HT1080 (cell line): ENCODE results near the gene LYSMD1. TPM values are rescaled to one million over a fixed set of nuclear protein-coding genes. Genes with fewer than 3 reads are reported as not detected.

ENCODE experiments used
- DNase-seq: peaks from one replicate; pipeline ENCODE4 v3.0.0-alpha.2; 2015; ENCODE audit warnings: low read depth
- total RNA-seq: library from RNA; depleted of rRNA; stranded (reverse); fragments of >200 nt; shearing (Covaris generic); gene quantifications from 2 replicates; pipeline ENCODE4 v1.2.3, GENCODE V29; 2014

The LYSMD1 gene
- total RNA-seq, 1 experiment from 2014 or later, result 9.4 TPM

- no peak for DNase-seq
These were observed 10.9 kb upstream of the LYSMD1 start for GRCh38 chr1:151176514-151177045.

GRCh38 chr1:151175863-151176262 lies 10.2 kb upstream of the LYSMD1 start, which contains the start of gene TMOD4:
TMOD4 (minus strand) TSS chr1:151175981; CDS start chr1:151174875, 1,106 bp downstream.
- no peak for DNase-seq

GRCh38 chr1:151175041-151175741 lies 9.5 kb upstream of the LYSMD1 start:
- DNase-seq, result no peak

- DNase-seq, result no peak
These were observed 5.5 kb upstream of the LYSMD1 start for GRCh38 chr1:151171190-151171589.

GRCh38 chr1:151167116-151167515 lies 1.4 kb upstream of the LYSMD1 start:
- DNase-seq, result no peak

- peak; percentile 74 for DNase-seq
These were observed 829 bp upstream of the LYSMD1 start for GRCh38 chr1:151166505-151166956.

- DNase-seq, result peak; percentile 17
These were observed 393 bp downstream of the LYSMD1 start for GRCh38 chr1:151165281-151165737.

- no peak for DNase-seq
These were observed 896 bp downstream of the LYSMD1 start for GRCh38 chr1:151164732-151165280.

- no peak for DNase-seq
These were observed 6.3 kb downstream of the LYSMD1 start for GRCh38 chr1:151159373-151159772.

GRCh38 chr1:151158751-151159251 lies 6.9 kb downstream of the LYSMD1 start:
- no peak for DNase-seq

- DNase-seq, result no peak
These were observed 7.4 kb downstream of the LYSMD1 start for GRCh38 chr1:151158326-151158725.

GRCh38 chr1:151157067-151157531 lies 8.6 kb downstream of the LYSMD1 start:
- no peak for DNase-seq

GRCh38 chr1:151156515-151156819 lies 9.2 kb downstream of the LYSMD1 start, which contains the start of gene TNFAIP8L2:
TNFAIP8L2 (plus strand) TSS chr1:151156649; CDS start chr1:151158698, 2,049 bp downstream.
- DNase-seq, result no peak

- no peak for DNase-seq
These were observed 18.0 kb downstream of the LYSMD1 start for GRCh38 chr1:151147665-151148064.

GRCh38 chr1:151147132-151147503 lies 18.6 kb downstream of the LYSMD1 start:
- DNase-seq, result no peak

- peak; percentile 90 for DNase-seq
These were observed 19.1 kb downstream of the LYSMD1 start, which contains the start of gene SEMA6C for GRCh38 chr1:151146412-151147131. SEMA6C (minus strand) TSS chr1:151146631; CDS start chr1:151142621, 4,010 bp downstream.

- no peak for DNase-seq
These were observed 19.7 kb downstream of the LYSMD1 start for GRCh38 chr1:151146072-151146411.

- DNase-seq, result no peak
These were observed 20.2 kb downstream of the LYSMD1 start for GRCh38 chr1:151145304-151146071.

GRCh38 chr1:151144474-151145303 lies 21.0 kb downstream of the LYSMD1 start:
- DNase-seq, result no peak

GRCh38 chr1:151143986-151144385 lies 21.7 kb downstream of the LYSMD1 start:
- no peak for DNase-seq
